Tibial artery (tissue), 4 donors: ENCODE measurements around the gene IVNS1ABP.

Experiments used
- DNase-seq, 2 donors: peaks; one replicate each; pipeline ENCODE4 v3.0.0-alpha.2; 2019
- H3K27ac ChIP-seq, 2 donors: fragments of 200-600 bp; sonication (generic) in 1 of 2; 1 replicate in 1 of 2; 2 replicates in 1 of 2; pipeline ENCODE4 v1.5.1; 2018 to 2019; ENCODE audit warnings: mild to moderate bottlenecking in 1 of 2
- H3K27me3 ChIP-seq, 2 donors: fragments of 200-600 bp; sonication (generic) in 1 of 2; one replicate each; pipeline versions ENCODE4 v1.5.1 to v1.6.0; 2016 to 2019
- H3K36me3 ChIP-seq, 3 donors: fragments of 200-600 bp; sonication (generic) in 2 of 3; one replicate each; pipeline ENCODE4 v1.5.1; 2016 to 2019; ENCODE audit warnings: mild to moderate bottlenecking in 2 of 3
- H3K4me1 ChIP-seq, 4 donors: fragments of 200-600 bp; sonication (generic) in 2 of 4; 1 replicate in 3 of 4; 2 replicates in 1 of 4; pipeline ENCODE4 v1.5.1; 2016 to 2019
- H3K4me3 ChIP-seq, 2 donors: fragments of 200-600 bp; sonication (generic) in 1 of 2; 1 replicate in 1 of 2; 2 replicates in 1 of 2; pipeline ENCODE4 v1.5.1; 2018 to 2019; ENCODE audit warnings: mild to moderate bottlenecking in 2 of 2
- H3K9me3 ChIP-seq, 3 donors: fragments of 200-600 bp; sonication (generic) in 1 of 3; one replicate each; pipeline ENCODE4 v1.5.1; 2016 to 2019
- CTCF ChIP-seq, 2 experiments: fragments of 200-600 bp in 1 of 2; fragments of 450-650 bp in 1 of 2; IDR thresholded peaks; one replicate each; pipeline ENCODE4 v1.5.1; 2017 to 2019; ENCODE audit warnings: antibody characterized with exemption in 2 of 2, mild to moderate bottlenecking in 1 of 2, moderate library complexity in 1 of 2
- intact Hi-C: fragments of 100-400 bp; cut with DNase I; formaldehyde crosslinking; loops from one replicate; pipeline ENCODE4 v1.15.0; 2023; ENCODE audit warnings: low total_unique reads

The IVNS1ABP gene

GRCh38 chr1:185249563-185249962 is 67.5 kb downstream of the IVNS1ABP start:
- DNase-seq: no peak

More at GRCh38 chr1:185249563-185249962, 67.5 kb downstream of the IVNS1ABP start:
- Histone ChIP-seq H3K36me3 (no peaks in the 10 kb centered on the region), H3K4me1 (no peaks in the 10 kb centered on the region), H3K9me3 (no peaks in the 10 kb centered on the region), H3K27ac (no peak overlapping the region), H3K27me3 (no peaks in the 10 kb centered on the region), H3K4me3 (no peak overlapping the region)
- intact Hi-C loops: no loop called here
- no peak for TF ChIP-seq CTCF (IDR thresholded peaks at IDR 0.05)
